Right lobe of liver (tissue), 4 donors: ENCODE measurements around the gene KCNQ1.

Source experiments
- CTCF ChIP-seq, 4 donors: fragments of 200-600 bp in 3 of 4; fragments of 450-650 bp in 1 of 4; IDR thresholded peaks; one replicate each; pipeline versions ENCODE4 v1.5.1 to v1.8.0; 2016 to 2022; ENCODE audit warnings: antibody characterized with exemption in 4 of 4, mild to moderate bottlenecking in 2 of 4
- POLR2A ChIP-seq: fragments of 450-650 bp; IDR thresholded peaks from one replicate; pipeline ENCODE4 v1.6.1; 2017; ENCODE audit warnings: antibody characterized with exemption, mild to moderate bottlenecking
- donor health status: DM: no; HTN: no; CAD: no.
- donor health status: DM: no; HTN: no; CAD: no.
- donor health status: DM: no; HTN: yes; CAD: no.

- no peak for TF ChIP-seq CTCF (IDR thresholded peaks at IDR 0.05)
- no peak for TF ChIP-seq POLR2A
Measured at GRCh38 chr11:2482745-2483144, 37.9 kb downstream of the KCNQ1 start.
